Karpas-422 (cell line): ENCODE measurements around the gene NMT2. TPM values are rescaled to one million over a fixed set of nuclear protein-coding genes. Genes with fewer than 3 reads are reported as not detected.

ENCODE experiments used
- DNase-seq: peaks from one replicate; pipeline ENCODE4 v3.0.0-alpha.2; 2015
- H2AFZ ChIP-seq: fragments of 200-600 bp; sonication (generic); 2 replicates; pipeline ENCODE4 v1.6.1; 2014; ENCODE audit warnings: antibody characterized with exemption, low read length, mixed read lengths
- H3K27ac ChIP-seq: fragments of 200-600 bp; sonication (generic); 2 replicates; pipeline ENCODE4 v1.5.1; 2014; ENCODE audit warnings: mild to moderate bottlenecking, low read length, moderate library complexity
- H3K27me3 ChIP-seq: fragments of 200-600 bp; sonication (generic); 2 replicates; pipeline ENCODE4 v1.6.1; 2014; ENCODE audit warnings: low read length, mixed read lengths
- H3K36me3 ChIP-seq: fragments of 200-600 bp; sonication (generic); 2 replicates; pipeline ENCODE4 v1.6.1; 2014; ENCODE audit warnings: low read length, mixed read lengths; ENCODE audit not compliant: insufficient read depth
- H3K4me1 ChIP-seq: fragments of 200-600 bp; sonication (generic); 2 replicates; pipeline ENCODE4 v1.6.1; 2014; ENCODE audit warnings: mild to moderate bottlenecking, low read length, mixed read lengths
- H3K4me2 ChIP-seq: fragments of 200-600 bp; sonication (generic); 2 replicates; pipeline ENCODE4 v1.6.1; 2014; ENCODE audit warnings: low read length, low read depth, mild to moderate bottlenecking; ENCODE audit not compliant: poor library complexity, severe bottlenecking
- H3K4me3 ChIP-seq: fragments of 200-600 bp; sonication (generic); 2 replicates; pipeline ENCODE4 v1.5.1; 2014; ENCODE audit warnings: mild to moderate bottlenecking, antibody characterized with exemption, low read length, mixed read lengths
- H3K79me2 ChIP-seq: fragments of 200-600 bp; sonication (generic); 2 replicates; pipeline ENCODE4 v1.6.1; 2014; ENCODE audit warnings: mild to moderate bottlenecking, low read length, mixed read lengths
- H3K9ac ChIP-seq: fragments of 200-600 bp; sonication (generic); 2 replicates; pipeline ENCODE4 v1.6.0; 2014; ENCODE audit warnings: low read length
- H3K9me2 ChIP-seq: fragments of 200-600 bp; sonication (generic), shearing (Covaris generic); replicated peaks from 2 replicates; pipeline ENCODE4 v1.6.0; 2014; ENCODE audit warnings: mild to moderate bottlenecking, low read length, moderate library complexity; ENCODE audit not compliant: insufficient read depth
- H3K9me3 ChIP-seq: fragments of 300-700, 200-600 bp; sonication (generic); 2 replicates; pipeline ENCODE4 v1.6.1; 2014; ENCODE audit warnings: low read length, mixed read lengths
- H4K20me1 ChIP-seq: fragments of 200-600 bp; sonication (generic); 2 replicates; pipeline ENCODE4 v1.6.1; 2014; ENCODE audit warnings: mild to moderate bottlenecking, antibody characterized with exemption, low read length, low read depth; ENCODE audit not compliant: insufficient read depth
- total RNA-seq: library from RNA; depleted of rRNA; stranded (reverse); fragments of >200 nt; shearing (Covaris generic); gene quantifications from 2 replicates; pipeline ENCODE4 v1.2.3, GENCODE V29; 2014; ENCODE audit warnings: low replicate concordance

The NMT2 gene
- total RNA-seq, 1 experiment from 2014 or later = 1.6 TPM

GRCh38 chr10:15172306-15172840 lies 3.9 kb upstream of the NMT2 start:
- no peak overlapping the region for H3K4me3 ChIP-seq
- H2AFZ ChIP-seq = no peak overlapping the region
- H3K9me2 ChIP-seq = no peaks in the 10 kb centered on the region
- no peaks in the 10 kb centered on the region for H3K9me3 ChIP-seq
- DNase-seq = no peak
- H3K27ac ChIP-seq = no peak overlapping the region
- H3K27me3 ChIP-seq = no peaks in the 10 kb centered on the region
- no peak overlapping the region for H3K9ac ChIP-seq
- no peaks in the 10 kb centered on the region for H3K36me3 ChIP-seq
- H3K4me1 ChIP-seq = peaks cover 13% of the 10 kb centered on the region
- no peaks in the 10 kb centered on the region for H3K79me2 ChIP-seq
- H3K4me2 ChIP-seq = no peak overlapping the region
- H4K20me1 ChIP-seq = no peaks in the 10 kb centered on the region

GRCh38 chr10:15169555-15170401 lies 1.3 kb upstream of the NMT2 start:
- H3K4me2 ChIP-seq = no peak overlapping the region
- H3K79me2 ChIP-seq = no peaks in the 10 kb centered on the region
- H2AFZ ChIP-seq = no peak overlapping the region
- H3K27ac ChIP-seq = no peak overlapping the region
- no peaks in the 10 kb centered on the region for H3K36me3 ChIP-seq
- H3K4me3 ChIP-seq = no peak overlapping the region
- no peaks in the 10 kb centered on the region for H3K9me2 ChIP-seq
- no peak overlapping the region for H3K9ac ChIP-seq
- DNase-seq = no peak
- H3K4me1 ChIP-seq = peaks cover 15% of the 10 kb centered on the region
- no peaks in the 10 kb centered on the region for H3K27me3 ChIP-seq
- H3K9me3 ChIP-seq = no peaks in the 10 kb centered on the region
- no peaks in the 10 kb centered on the region for H4K20me1 ChIP-seq

GRCh38 chr10:15168786-15169554 lies 477 bp upstream of the NMT2 start:
- peak overlapping the region; percentile 27; the same call in 1 of the 2 replicates for H3K4me3 ChIP-seq
- H3K9ac ChIP-seq = peak overlapping the region; percentile 12; the same call in 1 of the 2 replicates
- peak overlapping the region; percentile 14 for H3K4me2 ChIP-seq
- H4K20me1 ChIP-seq = no peaks in the 10 kb centered on the region
- no peaks in the 10 kb centered on the region for H3K79me2 ChIP-seq
- H3K9me3 ChIP-seq = no peaks in the 10 kb centered on the region
- H3K4me1 ChIP-seq = peaks cover 15% of the 10 kb centered on the region
- no peak overlapping the region for H3K27ac ChIP-seq
- H3K36me3 ChIP-seq = no peaks in the 10 kb centered on the region
- peak; percentile 96 for DNase-seq
- H2AFZ ChIP-seq = no peak overlapping the region
- H3K27me3 ChIP-seq = no peaks in the 10 kb centered on the region
- no peaks in the 10 kb centered on the region for H3K9me2 ChIP-seq

GRCh38 chr10:15167411-15168290 lies 842 bp downstream of the NMT2 start:
- H3K4me1 ChIP-seq = peaks cover 15% of the 10 kb centered on the region
- no peaks in the 10 kb centered on the region for H3K27me3 ChIP-seq
- peak; percentile 68 for DNase-seq
- H4K20me1 ChIP-seq = no peaks in the 10 kb centered on the region
- H3K36me3 ChIP-seq = no peaks in the 10 kb centered on the region
- peak overlapping the region; percentile 90 for H2AFZ ChIP-seq
- H3K9me2 ChIP-seq = no peaks in the 10 kb centered on the region
- peak overlapping the region; percentile 70 for H3K4me2 ChIP-seq
- peak overlapping the region; percentile 75 for H3K4me3 ChIP-seq
- no peaks in the 10 kb centered on the region for H3K9me3 ChIP-seq
- H3K79me2 ChIP-seq = no peaks in the 10 kb centered on the region
- H3K27ac ChIP-seq = no peak overlapping the region
- peak overlapping the region; percentile 72 for H3K9ac ChIP-seq

GRCh38 chr10:15166325-15166724 lies 2.2 kb downstream of the NMT2 start:
- Histone ChIP-seq H3K36me3 (no peaks in the 10 kb centered on the region), H3K9me3 (no peaks in the 10 kb centered on the region), H3K27ac (no peak overlapping the region), H3K9me2 (no peaks in the 10 kb centered on the region), H3K9ac (no peak overlapping the region), H4K20me1 (no peaks in the 10 kb centered on the region), H3K4me2 (no peak overlapping the region), H3K27me3 (no peaks in the 10 kb centered on the region), H2AFZ (no peak overlapping the region), H3K4me3 (no peak overlapping the region), H3K79me2 (no peaks in the 10 kb centered on the region), H3K4me1 (peaks cover 15% of the 10 kb centered on the region)
- no peak for DNase-seq

GRCh38 chr10:15163253-15163828 lies 5.2 kb downstream of the NMT2 start:
- no peak overlapping the region for H3K27ac ChIP-seq
- H3K79me2 ChIP-seq = no peaks in the 10 kb centered on the region
- no peaks in the 10 kb centered on the region for H3K9me3 ChIP-seq
- H3K27me3 ChIP-seq = no peaks in the 10 kb centered on the region
- H3K4me2 ChIP-seq = no peak overlapping the region
- no peak overlapping the region for H2AFZ ChIP-seq
- no peak overlapping the region for H3K4me3 ChIP-seq
- no peaks in the 10 kb centered on the region for H4K20me1 ChIP-seq
- H3K9me2 ChIP-seq = no peaks in the 10 kb centered on the region
- H3K4me1 ChIP-seq = peaks cover 8% of the 10 kb centered on the region
- H3K36me3 ChIP-seq = no peaks in the 10 kb centered on the region
- DNase-seq = no peak
- no peak overlapping the region for H3K9ac ChIP-seq

GRCh38 chr10:15158972-15159371 lies 9.5 kb downstream of the NMT2 start:
- Histone ChIP-seq H3K36me3 (no peaks in the 10 kb centered on the region), H3K27ac (no peak overlapping the region), H4K20me1 (no peaks in the 10 kb centered on the region), H3K79me2 (no peaks in the 10 kb centered on the region), H3K4me2 (no peak overlapping the region), H3K27me3 (no peaks in the 10 kb centered on the region), H3K4me3 (no peak overlapping the region), H3K4me1 (no peaks in the 10 kb centered on the region), H2AFZ (no peak overlapping the region), H3K9ac (no peak overlapping the region), H3K9me2 (no peaks in the 10 kb centered on the region), H3K9me3 (no peaks in the 10 kb centered on the region)
- DNase-seq = no peak
